Neutrophil (primary cell): ENCODE results near the gene PKP3.

Experiments used
- H3K27ac ChIP-seq: fragments of 200-600 bp; sonication (generic); 2 replicates; pipeline ENCODE4 v1.5.1; 2016; ENCODE audit warnings: mild to moderate bottlenecking, moderate library complexity
- H3K27me3 ChIP-seq: fragments of 200-600 bp; sonication (generic); 2 replicates; pipeline ENCODE4 v1.6.0; 2016; ENCODE audit warnings: mild to moderate bottlenecking
- H3K36me3 ChIP-seq: fragments of 200-600 bp; sonication (generic); 2 replicates; pipeline ENCODE4 v1.5.1; 2017
- H3K4me1 ChIP-seq, 2 experiments: fragments of 200-600 bp in 1 of 2; sonication (generic) in 1 of 2; 1 replicate in 1 of 2; 2 replicates in 1 of 2; pipeline versions ENCODE4 v1.5.1 to v1.6.1; 2013 to 2016; ENCODE audit warnings: low read depth in 1 of 2, low read length in 1 of 2, mild to moderate bottlenecking in 1 of 2, moderate library complexity in 1 of 2; ENCODE audit not compliant: control insufficient read depth in 1 of 2, insufficient read depth in 1 of 2
- H3K4me3 ChIP-seq, 2 experiments: fragments of 200-600 bp in 1 of 2; sonication (generic) in 1 of 2; 1 replicate in 1 of 2; 2 replicates in 1 of 2; pipeline ENCODE4 v1.5.1; 2013 to 2016; ENCODE audit warnings: low read depth in 1 of 2, low read length in 1 of 2, mild to moderate bottlenecking in 1 of 2, moderate library complexity in 1 of 2
- H3K9me3 ChIP-seq: fragments of 200-600 bp; sonication (generic); 2 replicates; pipeline ENCODE4 v1.5.1; 2016
- CTCF ChIP-seq: fragments of 200-600 bp; sonication (generic); IDR thresholded peaks from 2 replicates; pipeline ENCODE4 v1.5.1; 2016; ENCODE audit warnings: antibody characterized with exemption

The PKP3 gene

DNA sequence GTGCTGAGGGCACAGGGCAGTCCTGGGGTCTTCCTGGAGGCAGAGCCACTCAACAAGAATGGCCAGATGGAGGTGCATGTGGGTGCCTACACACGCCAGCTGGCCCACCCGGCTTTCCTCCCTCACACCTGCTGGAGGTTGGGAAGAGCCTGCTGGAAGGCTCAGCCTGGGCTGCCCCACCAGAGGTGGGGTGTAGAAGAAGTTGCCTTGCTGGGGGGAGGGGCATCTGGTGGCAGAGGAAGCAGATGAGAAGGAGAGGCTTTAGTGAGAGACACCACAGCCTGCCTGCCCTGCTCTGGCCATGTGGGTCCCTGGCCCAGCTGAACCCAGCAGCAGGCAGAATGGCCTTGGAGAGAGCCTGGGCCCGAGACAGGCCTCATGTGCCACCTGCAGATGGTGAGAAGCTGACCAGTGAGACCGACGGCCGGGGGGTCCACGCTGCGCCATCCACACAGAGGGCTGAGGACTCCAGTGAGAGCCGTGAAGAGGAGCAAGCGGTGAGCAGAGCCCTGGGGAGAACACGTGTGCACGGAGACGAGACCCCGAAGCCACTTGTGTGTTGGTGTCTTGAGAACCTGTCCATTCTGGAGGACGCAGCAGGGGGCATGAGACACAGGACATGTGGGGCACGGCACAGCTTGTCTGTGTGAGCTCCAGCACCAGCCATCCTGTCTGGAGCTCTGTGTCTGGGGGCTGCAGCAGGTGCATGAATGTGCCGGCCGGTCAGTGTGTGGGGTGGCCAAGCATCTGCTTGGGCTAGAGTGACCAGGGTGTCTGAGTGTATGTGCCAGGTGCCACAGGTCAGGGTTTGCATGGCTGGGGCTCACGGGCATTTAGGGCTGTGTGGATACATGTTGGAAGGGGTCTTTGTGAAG lies 22.1 kb upstream of the PKP3 start:
- Histone ChIP-seq H3K4me3 (no peak overlapping the region), H3K4me1 (no peaks in the 10 kb centered on the region), H3K36me3 (no peaks in the 10 kb centered on the region), H3K9me3 (no peaks in the 10 kb centered on the region), H3K27ac (no peak overlapping the region), H3K27me3 (peaks cover 69% of the 10 kb centered on the region)
- no peak for TF ChIP-seq CTCF

GRCh38 chr11:372809-373715 lies 20.9 kb upstream of the PKP3 start:
- Histone ChIP-seq H3K27ac (no peak overlapping the region), H3K36me3 (no peaks in the 10 kb centered on the region), H3K4me3 (no peak overlapping the region), H3K4me1 (no peaks in the 10 kb centered on the region), H3K27me3 (peaks cover 63% of the 10 kb centered on the region), H3K9me3 (no peaks in the 10 kb centered on the region)
- TF ChIP-seq CTCF: no peak

- TF ChIP-seq CTCF: no peak
Measured at GRCh38 chr11:373716-374551, 20.1 kb upstream of the PKP3 start.

GRCh38 chr11:375065-376025 lies 18.7 kb upstream of the PKP3 start:
- Histone ChIP-seq H3K27me3 (peaks cover 49% of the 10 kb centered on the region), H3K4me1 (no peaks in the 10 kb centered on the region), H3K36me3 (no peaks in the 10 kb centered on the region), H3K9me3 (no peaks in the 10 kb centered on the region), H3K27ac (no peak overlapping the region), H3K4me3 (no peak overlapping the region)
- TF ChIP-seq CTCF: no peak

More at GRCh38 chr11:373716-374551, 20.1 kb upstream of the PKP3 start:
- Histone ChIP-seq H3K4me1 (no peaks in the 10 kb centered on the region), H3K9me3 (no peaks in the 10 kb centered on the region), H3K27ac (no peak overlapping the region), H3K36me3 (no peaks in the 10 kb centered on the region), H3K4me3 (no peak overlapping the region), H3K27me3 (peaks cover 58% of the 10 kb centered on the region)
